Measurements from ENCODE around the gene NCOR2. TPM values are rescaled to one million over a fixed set of nuclear protein-coding genes. Genes with fewer than 3 reads are reported as not detected.

The NCOR2 gene
- 46.6 and 66.2 TPM in 2 replicates for total RNA-seq (2012; rRNA removed)

DNA sequence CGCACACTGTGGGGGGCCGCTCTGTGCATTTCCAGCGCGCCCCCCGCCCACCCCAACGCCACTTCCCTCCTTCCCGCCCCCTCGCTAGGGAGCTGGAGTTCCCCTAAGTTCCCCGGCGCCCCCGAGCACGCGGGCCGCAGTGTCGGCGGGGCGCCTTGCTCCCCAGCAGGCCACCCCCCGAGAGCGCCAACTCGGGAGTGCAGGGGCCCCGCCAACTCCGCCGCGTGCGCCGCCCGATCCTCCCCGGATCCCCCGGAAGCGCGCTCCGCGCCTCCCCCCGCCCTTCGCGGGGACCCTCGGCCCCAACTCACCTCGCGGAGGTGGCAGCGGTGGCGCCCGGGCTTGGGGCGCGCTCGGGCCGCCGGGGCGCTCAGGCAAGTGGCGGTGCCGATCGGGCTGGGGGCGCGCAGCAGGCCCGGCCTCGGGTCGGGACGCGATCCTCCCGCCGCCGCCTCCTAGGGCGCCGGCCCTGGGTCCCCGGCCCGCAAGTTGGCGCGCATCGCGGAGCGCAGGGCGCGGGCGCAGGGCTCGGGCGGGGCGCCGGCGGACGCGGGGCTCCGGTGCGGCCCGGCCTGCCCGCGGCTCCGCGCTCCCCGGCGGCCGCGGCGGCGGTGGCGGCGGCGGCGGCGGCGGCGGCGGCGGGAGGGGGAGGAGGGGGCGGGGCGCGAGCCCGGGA, at the start of gene NCOR2:
Gene NCOR2, minus strand, starts transcription at position 616 of the 676 bp plus-strand sequence. CDS start 72,361 bp downstream, outside the sequence.
- Histone ChIP-seq H3K4me1 (ENCODE audit: control insufficient read depth, insufficient read depth, low read length) (peaks cover 20% of the 10 kb centered on the region), H3K36me3 (ENCODE audit: insufficient read depth, low read length) (no peaks in the 10 kb centered on the region), H3K4me3 (ENCODE audit: low read length) (peak within 1 kb of the TSS; percentile 93), H3K9ac (ENCODE audit: low read depth, low read length) (peak within 1 kb of the TSS; percentile 84), H3K4me2 (ENCODE audit: low read length) (peak within 1 kb of the TSS; percentile 95), H3K9me3 (replicated peaks; ENCODE audit: low read length) (no peaks in the 10 kb centered on the region), H3K27me3 (ENCODE audit: control insufficient read depth, insufficient read depth, low read length) (no peaks in the 10 kb centered on the region)

GRCh38 chr12:124616394-124617221, 49.2 kb upstream of the NCOR2 start:
- Histone ChIP-seq H3K9me3 (replicated peaks; ENCODE audit: low read length) (peaks cover 6% of the 10 kb centered on the region), H3K4me3 (ENCODE audit: low read length) (no peak overlapping the region), H3K4me2 (ENCODE audit: low read length) (no peak overlapping the region), H3K9ac (ENCODE audit: low read depth, low read length) (no peak overlapping the region), H3K27me3 (ENCODE audit: control insufficient read depth, insufficient read depth, low read length) (peaks cover 11% of the 10 kb centered on the region), H3K4me1 (ENCODE audit: control insufficient read depth, insufficient read depth, low read length) (peaks cover 12% of the 10 kb centered on the region), H3K36me3 (ENCODE audit: insufficient read depth, low read length) (no peaks in the 10 kb centered on the region)

DNA sequence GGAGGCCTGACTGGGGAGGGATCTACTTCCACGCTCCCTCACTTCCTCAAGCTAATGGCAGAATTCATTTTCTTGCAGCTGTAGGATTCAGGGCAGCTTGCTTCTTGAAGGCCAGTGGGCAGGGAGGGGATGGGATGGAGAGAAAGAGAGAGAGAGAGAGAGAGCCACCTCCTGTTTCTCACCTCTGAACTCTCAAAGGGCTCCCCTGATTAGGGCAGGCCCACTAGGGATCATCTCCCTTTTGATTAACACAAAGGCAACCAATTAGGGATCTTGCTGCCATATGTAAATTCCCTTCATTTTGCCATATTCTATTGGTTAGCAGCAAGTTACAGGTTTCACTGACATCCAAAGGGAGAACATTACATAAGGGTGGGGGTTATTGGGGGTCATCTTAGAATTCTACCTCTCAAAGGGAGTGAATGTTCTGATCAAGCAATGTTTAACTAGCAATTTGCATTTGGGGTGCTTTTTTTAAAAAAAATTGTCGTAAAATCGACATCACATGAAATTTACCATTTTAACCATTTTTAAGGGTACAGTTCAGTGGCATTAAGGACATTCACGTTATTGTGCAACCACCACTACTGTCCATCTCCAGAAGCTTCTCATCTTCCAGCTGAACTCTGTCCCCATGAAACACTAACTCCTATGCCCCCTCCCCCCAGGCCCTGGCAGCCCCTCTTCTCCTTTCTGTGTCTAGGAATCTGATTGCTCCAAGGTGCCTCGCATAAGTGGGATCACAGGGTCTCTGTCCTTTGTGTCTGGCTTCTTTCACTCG, 47.3 kb upstream of the NCOR2 start:
- Histone ChIP-seq H3K27me3 (ENCODE audit: control insufficient read depth, insufficient read depth, low read length) (peaks cover 11% of the 10 kb centered on the region), H3K4me2 (ENCODE audit: low read length) (no peak overlapping the region), H3K4me1 (ENCODE audit: control insufficient read depth, insufficient read depth, low read length) (no peaks in the 10 kb centered on the region), H3K4me3 (ENCODE audit: low read length) (no peak overlapping the region), H3K36me3 (ENCODE audit: insufficient read depth, low read length) (no peaks in the 10 kb centered on the region), H3K9me3 (replicated peaks; ENCODE audit: low read length) (peaks cover 6% of the 10 kb centered on the region), H3K9ac (ENCODE audit: low read depth, low read length) (no peak overlapping the region)

DNA sequence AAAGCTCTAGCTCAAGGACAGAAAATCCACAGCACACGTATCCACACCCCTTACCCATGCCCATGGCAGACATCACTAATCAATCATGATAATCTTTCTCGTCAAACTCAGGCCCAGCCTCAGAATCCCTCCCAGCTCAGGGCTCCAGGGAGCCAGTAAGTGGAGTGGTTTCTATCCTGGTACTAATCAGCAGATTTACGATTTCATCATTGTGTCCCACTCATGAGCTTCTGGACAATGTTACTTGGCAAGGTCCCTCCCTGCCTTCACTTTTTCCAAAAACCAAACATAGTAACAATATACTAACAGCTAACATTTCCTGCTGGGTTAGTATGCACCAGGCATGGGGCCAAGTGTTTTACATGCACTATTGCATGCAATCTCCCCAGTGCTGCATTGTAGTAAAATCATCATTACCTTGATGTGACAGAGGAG, 45.8 kb upstream of the NCOR2 start:
- peaks cover 9% of the 10 kb centered on the region for H3K4me1 ChIP-seq (ENCODE audit: control insufficient read depth, insufficient read depth, low read length)
- H3K36me3 ChIP-seq (ENCODE audit: insufficient read depth, low read length): no peaks in the 10 kb centered on the region
- H3K4me3 ChIP-seq (ENCODE audit: low read length): no peak overlapping the region
- H3K27me3 ChIP-seq (ENCODE audit: control insufficient read depth, insufficient read depth, low read length): peaks cover 13% of the 10 kb centered on the region
- no peak overlapping the region for H3K4me2 ChIP-seq (ENCODE audit: low read length)
- H3K9ac ChIP-seq (ENCODE audit: low read depth, low read length): no peak overlapping the region
- H3K9me3 ChIP-seq (replicated peaks; ENCODE audit: low read length): peaks cover 6% of the 10 kb centered on the region

DNA sequence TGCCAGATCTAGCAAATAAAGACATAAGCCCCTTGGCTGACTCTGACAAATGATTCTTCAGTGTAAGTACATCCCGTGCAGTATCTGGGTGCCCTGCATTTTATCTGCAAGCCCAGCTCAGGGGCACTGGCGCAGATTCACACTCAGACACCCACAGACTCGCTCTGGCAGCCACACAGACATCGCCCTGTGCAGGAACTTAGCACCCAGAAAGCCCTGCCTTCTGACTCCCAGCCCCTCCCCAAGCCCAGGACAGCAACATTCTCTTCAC, 44.9 kb upstream of the NCOR2 start:
- Histone ChIP-seq H3K4me2 (ENCODE audit: low read length) (no peak overlapping the region), H3K27me3 (ENCODE audit: control insufficient read depth, insufficient read depth, low read length) (peaks cover 13% of the 10 kb centered on the region), H3K9me3 (replicated peaks; ENCODE audit: low read length) (peaks cover 6% of the 10 kb centered on the region), H3K4me1 (ENCODE audit: control insufficient read depth, insufficient read depth, low read length) (peaks cover 15% of the 10 kb centered on the region), H3K36me3 (ENCODE audit: insufficient read depth, low read length) (no peaks in the 10 kb centered on the region), H3K4me3 (ENCODE audit: low read length) (no peak overlapping the region), H3K9ac (ENCODE audit: low read depth, low read length) (no peak overlapping the region)

- no peak overlapping the region for H3K4me3 ChIP-seq (ENCODE audit: low read length)
- H3K27me3 ChIP-seq (ENCODE audit: control insufficient read depth, insufficient read depth, low read length): peaks cover 10% of the 10 kb centered on the region
- H3K4me2 ChIP-seq (ENCODE audit: low read length): no peak overlapping the region
- H3K36me3 ChIP-seq (ENCODE audit: insufficient read depth, low read length): no peaks in the 10 kb centered on the region
- H3K9ac ChIP-seq (ENCODE audit: low read depth, low read length): no peak overlapping the region
- H3K4me1 ChIP-seq (ENCODE audit: control insufficient read depth, insufficient read depth, low read length): peaks cover 15% of the 10 kb centered on the region
- H3K9me3 ChIP-seq (replicated peaks; ENCODE audit: low read length): peaks cover 6% of the 10 kb centered on the region
Measured at GRCh38 chr12:124611559-124612409, 44.4 kb upstream of the NCOR2 start.

DNA sequence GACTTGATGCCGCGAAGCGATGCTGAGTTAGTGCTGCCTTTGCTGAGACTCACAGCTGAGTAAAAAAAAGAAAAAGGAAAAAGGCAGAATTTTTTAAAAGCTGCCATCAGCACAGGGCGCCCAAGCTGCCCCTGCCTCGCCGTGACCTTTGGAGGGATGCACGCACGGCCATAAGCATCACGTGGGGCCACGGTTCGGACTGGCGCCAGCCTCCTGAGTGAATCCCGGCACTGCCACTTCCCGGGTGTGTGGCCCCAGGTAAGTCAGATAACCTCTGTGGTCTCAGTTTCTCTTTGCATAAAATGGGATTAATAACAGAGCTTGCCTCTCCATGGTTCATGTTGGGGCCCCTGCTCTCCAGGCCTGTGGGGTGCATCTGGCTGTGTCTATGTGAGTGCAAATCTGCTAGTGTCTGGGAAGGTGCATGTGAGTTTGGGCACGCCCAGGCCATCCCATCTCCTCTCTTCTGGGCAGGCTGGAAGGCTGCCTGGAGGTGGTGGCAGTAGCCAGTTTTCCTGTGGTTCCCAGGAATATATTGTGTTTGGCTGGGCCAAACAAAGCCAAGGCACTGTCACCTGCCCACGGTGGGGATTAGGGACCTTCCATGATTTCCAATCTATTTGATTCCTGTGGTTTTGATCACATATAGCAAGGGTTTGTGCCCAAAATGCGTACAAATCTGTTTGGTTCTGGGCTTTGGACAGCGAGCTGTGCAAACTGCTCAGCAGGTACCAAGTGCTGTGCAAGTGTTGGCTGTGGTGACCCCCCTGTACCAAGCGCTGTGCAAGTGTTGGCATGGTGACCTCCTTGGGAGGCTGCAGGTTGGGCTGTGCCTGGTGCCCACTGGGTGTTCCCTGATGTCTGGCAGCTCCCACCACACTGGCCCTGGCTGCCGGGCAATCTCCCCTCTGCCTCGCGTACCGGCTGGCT, 43.5 kb upstream of the NCOR2 start:
- Histone ChIP-seq H3K4me3 (ENCODE audit: low read length) (no peak overlapping the region), H3K4me2 (ENCODE audit: low read length) (no peak overlapping the region), H3K36me3 (ENCODE audit: insufficient read depth, low read length) (no peaks in the 10 kb centered on the region), H3K9me3 (replicated peaks; ENCODE audit: low read length) (peaks cover 6% of the 10 kb centered on the region), H3K27me3 (ENCODE audit: control insufficient read depth, insufficient read depth, low read length) (peaks cover 8% of the 10 kb centered on the region), H3K4me1 (ENCODE audit: control insufficient read depth, insufficient read depth, low read length) (peaks cover 15% of the 10 kb centered on the region), H3K9ac (ENCODE audit: low read depth, low read length) (no peak overlapping the region)

- H3K27me3 ChIP-seq (ENCODE audit: control insufficient read depth, insufficient read depth, low read length): peaks cover 8% of the 10 kb centered on the region
- H3K36me3 ChIP-seq (ENCODE audit: insufficient read depth, low read length): no peaks in the 10 kb centered on the region
- peaks cover 6% of the 10 kb centered on the region for H3K9me3 ChIP-seq (replicated peaks; ENCODE audit: low read length)
- H3K9ac ChIP-seq (ENCODE audit: low read depth, low read length): no peak overlapping the region
- H3K4me1 ChIP-seq (ENCODE audit: control insufficient read depth, insufficient read depth, low read length): peaks cover 15% of the 10 kb centered on the region
- no peak overlapping the region for H3K4me3 ChIP-seq (ENCODE audit: low read length)
- H3K4me2 ChIP-seq (ENCODE audit: low read length): no peak overlapping the region
Measured at GRCh38 chr12:124610021-124610612, 42.7 kb upstream of the NCOR2 start.

DNA sequence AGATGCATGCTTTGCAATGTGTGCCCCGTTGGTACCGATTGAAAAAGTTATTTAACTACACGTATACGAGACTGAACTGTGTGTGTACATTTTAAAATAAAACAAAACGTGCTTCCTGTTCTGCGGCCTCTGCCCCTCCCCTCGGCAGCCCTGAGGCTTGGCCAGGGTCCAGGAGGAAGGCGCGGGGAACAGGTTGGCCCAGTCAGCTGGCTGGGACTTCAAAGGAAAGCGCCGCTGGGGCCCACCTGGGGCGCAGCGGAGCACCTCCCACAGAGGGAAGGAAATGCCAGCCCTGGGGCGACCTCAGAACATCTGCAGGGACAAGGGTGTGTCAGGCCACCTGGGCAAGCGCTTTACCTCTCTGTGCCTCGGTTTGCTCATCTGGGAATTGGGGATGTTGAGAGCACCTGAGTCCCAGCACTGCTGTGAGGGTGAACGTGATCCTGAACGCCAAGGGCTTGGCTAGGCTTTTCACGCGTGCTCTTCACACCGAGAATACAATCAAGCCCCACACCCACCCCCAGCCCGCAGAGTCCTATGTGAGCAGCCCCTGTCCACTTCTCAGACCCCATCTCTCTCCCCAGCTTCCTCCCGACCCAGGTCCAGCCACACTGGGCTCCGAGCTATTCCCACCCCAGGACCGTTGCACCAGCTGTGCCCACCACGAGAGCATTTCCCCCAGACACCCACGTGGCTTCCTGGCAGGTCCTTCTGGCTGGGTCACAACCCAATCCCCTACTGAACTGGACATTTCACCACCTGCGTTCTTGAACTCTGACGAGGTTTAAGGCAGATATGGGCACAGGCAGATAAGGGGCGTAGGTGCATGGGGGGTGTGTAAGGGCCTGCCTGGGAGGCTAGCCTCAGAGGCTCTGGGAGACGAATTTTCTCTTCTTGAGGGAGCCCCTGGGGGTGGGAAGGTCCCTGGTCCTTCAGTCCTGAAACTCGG, 41.9 kb upstream of the NCOR2 start:
- no peak overlapping the region for H3K4me3 ChIP-seq (ENCODE audit: low read length)
- peaks cover 15% of the 10 kb centered on the region for H3K4me1 ChIP-seq (ENCODE audit: control insufficient read depth, insufficient read depth, low read length)
- peaks cover 3% of the 10 kb centered on the region for H3K9me3 ChIP-seq (replicated peaks; ENCODE audit: low read length)
- H3K9ac ChIP-seq (ENCODE audit: low read depth, low read length): no peak overlapping the region
- no peaks in the 10 kb centered on the region for H3K36me3 ChIP-seq (ENCODE audit: insufficient read depth, low read length)
- peaks cover 8% of the 10 kb centered on the region for H3K27me3 ChIP-seq (ENCODE audit: control insufficient read depth, insufficient read depth, low read length)
- H3K4me2 ChIP-seq (ENCODE audit: low read length): no peak overlapping the region
